GM21619 (cell line): Measurements from ENCODE around the gene CPHXL.
A peak's percentile ranks its signal among the peaks of the same experiment; 100 is the strongest.

ENCODE experiments used
- ATAC-seq: cut with Tn5 transposase; IDR thresholded peaks from one replicate; pipeline ENCODE4 v1.9.1; 2021; ENCODE audit not compliant: unreplicated experiment

The CPHXL gene

GRCh38 chr16:75726390-75726789 is at the start of gene CPHXL:
Gene CPHXL, minus strand, starts transcription at chr16:75726490. Its CDS starts 48 bp downstream, at chr16:75726442.
- no peak for ATAC-seq

- ATAC-seq = no peak
These were observed 47.9 kb upstream of the CPHXL start for GRCh38 chr16:75774197-75774596.

GRCh38 chr16:75770051-75770450 is 43.8 kb upstream of the CPHXL start:
- ATAC-seq = no peak

- peak; percentile 89 for ATAC-seq
These were observed 38.0 kb upstream of the CPHXL start for GRCh38 chr16:75764154-75764768.

GRCh38 chr16:75763204-75763603 is 36.9 kb upstream of the CPHXL start:
- no peak for ATAC-seq

- no peak for ATAC-seq
These were observed 36.5 kb upstream of the CPHXL start for GRCh38 chr16:75762746-75763145.

- peak; percentile 25 for ATAC-seq
These were observed 34.8 kb upstream of the CPHXL start for GRCh38 chr16:75761108-75761507.

- no peak for ATAC-seq
These were observed 33.8 kb upstream of the CPHXL start for GRCh38 chr16:75760018-75760519.

- no peak for ATAC-seq
These were observed 31.9 kb upstream of the CPHXL start for GRCh38 chr16:75758215-75758614.

- ATAC-seq = no peak
These were observed 27.9 kb upstream of the CPHXL start for GRCh38 chr16:75754141-75754540.

- ATAC-seq = no peak
These were observed 24.2 kb upstream of the CPHXL start for GRCh38 chr16:75750528-75750927.

- ATAC-seq = no peak
These were observed 20.1 kb upstream of the CPHXL start for GRCh38 chr16:75746359-75746758.

- ATAC-seq = peak; percentile 73
These were observed 19.5 kb upstream of the CPHXL start for GRCh38 chr16:75745823-75746222.

GRCh38 chr16:75745242-75745641 is 19.0 kb upstream of the CPHXL start:
- no peak for ATAC-seq

- no peak for ATAC-seq
These were observed 16.2 kb upstream of the CPHXL start for GRCh38 chr16:75742424-75743047.

GRCh38 chr16:75733305-75734211 is 7.3 kb upstream of the CPHXL start:
- no peak for ATAC-seq

GRCh38 chr16:75732871-75733270 is 6.6 kb upstream of the CPHXL start:
- no peak for ATAC-seq

- no peak for ATAC-seq
These were observed 931 bp upstream of the CPHXL start for GRCh38 chr16:75727221-75727620.

- no peak for ATAC-seq
These were observed 7.8 kb downstream of the CPHXL start for GRCh38 chr16:75718452-75718851.

- no peak for ATAC-seq
These were observed 11.6 kb downstream of the CPHXL start for GRCh38 chr16:75714661-75715060.

- no peak for ATAC-seq
These were observed 15.9 kb downstream of the CPHXL start for GRCh38 chr16:75710344-75710743.

GRCh38 chr16:75703306-75703705 is 23.0 kb downstream of the CPHXL start:
- ATAC-seq = no peak
